Tibial nerve (tissue), 4 donors: Measurements from ENCODE around the gene HIPK2. TPM values are rescaled to one million over a fixed set of nuclear protein-coding genes. Genes with fewer than 3 reads are reported as not detected.

Source experiments
- DNase-seq, 2 donors: peaks; one replicate each; pipeline ENCODE4 v3.0.0-alpha.2; 2019; ENCODE audit warnings: low spot score in 2 of 2
- H3K27ac ChIP-seq, 4 donors: fragments of 200-600 bp; sonication (generic) in 3 of 4; one replicate each; pipeline ENCODE4 v1.5.1; 2017 to 2019; ENCODE audit warnings: mild to moderate bottlenecking in 1 of 4
- H3K27me3 ChIP-seq, 2 donors: fragments of 200-600 bp; sonication (generic) in 1 of 2; one replicate each; pipeline versions ENCODE4 v1.5.1 to v1.6.0; 2017 to 2019
- H3K36me3 ChIP-seq, 3 donors: fragments of 200-600 bp; sonication (generic); one replicate each; pipeline ENCODE4 v1.5.1; 2018 to 2019
- H3K4me1 ChIP-seq, 4 donors: fragments of 200-600 bp; sonication (generic) in 3 of 4; one replicate each; pipeline ENCODE4 v1.5.1; 2017 to 2019
- H3K4me3 ChIP-seq, 4 donors: fragments of 200-600 bp; sonication (generic) in 3 of 4; one replicate each; pipeline ENCODE4 v1.5.1; 2017 to 2019; ENCODE audit warnings: mild to moderate bottlenecking in 1 of 4, moderate library complexity in 1 of 4
- H3K9me3 ChIP-seq, 4 donors: fragments of 200-600 bp; sonication (generic) in 3 of 4; one replicate each; pipeline ENCODE4 v1.5.1; 2017 to 2019
- EP300 ChIP-seq, 2 donors: sonication (generic); formaldehyde crosslinking; IDR thresholded peaks; one replicate each; pipeline ENCODE4 v1.6.1; 2017; ENCODE audit warnings: antibody characterized with exemption in 2 of 2, mild to moderate bottlenecking in 1 of 2
- POLR2A ChIP-seq, 2 donors: fragments of 450-650 bp; IDR thresholded peaks; one replicate each; pipeline ENCODE4 v1.6.1; 2017; ENCODE audit warnings: antibody characterized with exemption in 2 of 2, mild to moderate bottlenecking in 2 of 2, moderate library complexity in 2 of 2
- WGBS, 2 donors: methylation state at CpG; one replicate each; pipeline ENCODE4 v1.1.5; 2018; 5-methylcytosine and 5-hydroxymethylcytosine counted together
- total RNA-seq, 4 donors: library from RNA; depleted of rRNA; stranded (reverse); fragments of >200 nt; gene quantifications; one replicate each; pipeline ENCODE4 v1.1.0, GENCODE V29; 2016
- TF ChIP-seq, protein P1 (sequence below), 5 experiments: fragments of 200-600 bp in 3 of 5; fragments of 450-650 bp in 2 of 5; sonication (generic) in 3 of 5; IDR thresholded peaks; one replicate each; pipeline ENCODE4 v1.5.1; 2016 to 2019; ENCODE audit warnings: antibody characterized with exemption in 5 of 5, mild to moderate bottlenecking in 3 of 5, moderate library complexity in 2 of 5

The HIPK2 gene
- total RNA-seq, 4 donors from 2014 or later, result 24.9 to 41.1 (median 29.7) TPM

DNA sequence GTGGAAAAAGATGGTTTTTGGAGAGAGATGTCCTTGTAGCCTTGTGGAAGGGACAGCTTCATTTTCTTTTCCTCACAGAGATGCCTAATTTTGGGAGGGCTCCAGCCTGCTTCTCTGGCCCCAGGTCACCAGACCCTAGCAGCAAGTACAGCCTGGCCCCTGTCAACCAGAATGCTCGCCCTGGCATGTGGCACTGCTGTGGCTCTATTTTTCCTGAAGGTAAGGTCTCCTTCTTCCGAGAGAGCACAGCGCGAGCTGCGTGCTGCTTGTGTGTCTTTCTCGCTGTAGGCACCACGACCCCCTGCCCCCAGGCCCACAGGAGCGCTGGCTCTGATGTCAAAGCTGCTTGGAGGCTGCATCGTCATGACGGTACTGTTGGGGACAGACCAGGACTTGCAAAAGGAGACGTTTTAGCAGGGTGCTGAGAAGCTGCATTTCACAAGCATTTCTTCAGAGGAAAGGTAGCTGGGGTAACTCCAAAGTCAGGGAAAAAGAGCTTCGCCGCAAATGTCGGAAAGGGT is 195.6 kb downstream of the HIPK2 start:
- DNase-seq, result no peak
- H3K36me3 ChIP-seq, result peaks cover 0 to 97% (median 16%) of the 10 kb centered on the region in 3 donors
- WGBS, 2 donors, result 85 to 90% methylated on average over 14 of the region's 14 CpGs

DNA sequence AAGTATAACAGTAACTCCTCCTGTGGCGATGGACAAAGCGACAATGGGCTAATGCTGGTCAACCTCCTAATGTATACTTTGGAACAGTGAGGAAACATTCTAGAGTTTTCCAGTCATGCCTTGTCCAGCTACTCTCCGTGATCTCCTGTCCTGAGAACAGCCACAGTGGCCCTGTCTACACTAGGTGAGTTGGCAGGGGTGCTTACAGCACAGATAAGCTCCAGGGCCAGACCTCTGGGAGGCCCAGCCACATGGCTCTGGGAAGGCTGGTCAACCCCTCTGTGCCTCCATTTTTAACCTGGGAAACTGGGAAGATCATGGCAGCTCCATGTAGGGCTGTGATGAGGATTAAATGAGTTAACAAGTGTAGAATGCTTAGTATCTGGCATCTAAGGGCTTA is 197.4 kb downstream of the HIPK2 start:
- no peak for TF ChIP-seq POLR2A (IDR thresholded peaks at IDR 0.05)
- TF ChIP-seq, protein P1, sequence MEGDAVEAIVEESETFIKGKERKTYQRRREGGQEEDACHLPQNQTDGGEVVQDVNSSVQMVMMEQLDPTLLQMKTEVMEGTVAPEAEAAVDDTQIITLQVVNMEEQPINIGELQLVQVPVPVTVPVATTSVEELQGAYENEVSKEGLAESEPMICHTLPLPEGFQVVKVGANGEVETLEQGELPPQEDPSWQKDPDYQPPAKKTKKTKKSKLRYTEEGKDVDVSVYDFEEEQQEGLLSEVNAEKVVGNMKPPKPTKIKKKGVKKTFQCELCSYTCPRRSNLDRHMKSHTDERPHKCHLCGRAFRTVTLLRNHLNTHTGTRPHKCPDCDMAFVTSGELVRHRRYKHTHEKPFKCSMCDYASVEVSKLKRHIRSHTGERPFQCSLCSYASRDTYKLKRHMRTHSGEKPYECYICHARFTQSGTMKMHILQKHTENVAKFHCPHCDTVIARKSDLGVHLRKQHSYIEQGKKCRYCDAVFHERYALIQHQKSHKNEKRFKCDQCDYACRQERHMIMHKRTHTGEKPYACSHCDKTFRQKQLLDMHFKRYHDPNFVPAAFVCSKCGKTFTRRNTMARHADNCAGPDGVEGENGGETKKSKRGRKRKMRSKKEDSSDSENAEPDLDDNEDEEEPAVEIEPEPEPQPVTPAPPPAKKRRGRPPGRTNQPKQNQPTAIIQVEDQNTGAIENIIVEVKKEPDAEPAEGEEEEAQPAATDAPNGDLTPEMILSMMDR (IDR thresholded peaks at IDR 0.05), result no peak
- TF ChIP-seq EP300 (IDR thresholded peaks at IDR 0.05), result no peak
- Histone ChIP-seq H3K4me3 (no peak overlapping the region), H3K9me3 (no peaks in the 10 kb centered on the region), H3K36me3 (peaks cover 0 to 97% (median 16%) of the 10 kb centered on the region in 3 donors), H3K27ac (no peak overlapping the region), H3K27me3 (no peaks in the 10 kb centered on the region), H3K4me1 (no peaks in the 10 kb centered on the region)
- no peak for DNase-seq
- whole genome bisulfite sequencing, 2 donors, result 91 to 96% methylated on average over 3 of the region's 3 CpGs

More for the DNA sequence above, 195.6 kb downstream of the HIPK2 start:
- no peaks in the 10 kb centered on the region for H3K4me1 ChIP-seq
- no peaks in the 10 kb centered on the region for H3K9me3 ChIP-seq
- no peaks in the 10 kb centered on the region for H3K27me3 ChIP-seq
- TF ChIP-seq POLR2A (IDR thresholded peaks at IDR 0.05), result no peak
- TF ChIP-seq, protein P1 (IDR thresholded peaks at IDR 0.05), result no peak
- no peak for TF ChIP-seq EP300 (IDR thresholded peaks at IDR 0.05)
- H3K4me3 ChIP-seq, result no peak overlapping the region
- no peak overlapping the region for H3K27ac ChIP-seq

DNA sequence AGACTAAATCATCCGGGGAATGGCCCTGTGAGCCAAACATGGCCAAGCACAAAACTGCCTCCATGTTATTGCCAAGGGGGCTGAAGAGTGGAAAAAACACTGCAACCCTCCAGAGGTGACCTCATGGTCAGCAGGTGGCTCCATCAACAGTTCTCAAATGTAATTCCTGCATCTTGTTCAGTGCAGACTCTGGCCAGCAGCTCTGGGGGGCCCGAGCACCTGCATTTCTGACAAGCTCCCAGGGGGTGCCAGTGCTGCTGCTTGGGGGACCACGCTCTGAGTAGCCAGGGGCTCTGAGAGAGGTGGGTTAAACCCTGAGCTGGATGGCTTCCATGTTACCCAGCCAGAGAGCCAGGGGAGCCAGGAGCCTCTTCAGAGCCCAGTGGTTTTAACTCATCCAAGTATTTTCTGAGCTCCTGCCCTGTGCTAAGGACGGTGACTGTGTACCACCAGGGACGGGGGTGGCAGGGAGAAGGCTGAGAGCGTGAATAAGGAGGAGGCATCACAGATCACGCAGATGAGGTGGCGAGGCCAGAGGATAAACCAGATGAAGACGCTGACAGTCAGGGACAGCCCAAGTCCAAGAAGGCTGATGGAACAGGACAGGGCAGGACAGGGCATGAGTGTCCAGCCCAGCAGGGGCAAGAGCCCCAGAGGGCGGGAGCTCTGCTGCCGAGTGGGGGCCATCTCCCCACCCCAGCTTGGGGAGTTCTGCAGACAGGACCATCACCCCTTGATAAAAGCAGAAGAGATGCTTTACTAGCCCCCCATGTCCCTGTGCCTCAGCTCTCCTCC is 201.4 kb downstream of the HIPK2 start:
- 92% methylated on average over 11 of the region's 11 CpGs for WGBS, 2 donors
- no peaks in the 10 kb centered on the region for H3K9me3 ChIP-seq
- H3K4me1 ChIP-seq, result no peaks in the 10 kb centered on the region
- TF ChIP-seq EP300 (IDR thresholded peaks at IDR 0.05) (no peak), POLR2A (IDR thresholded peaks at IDR 0.05) (no peak)
- TF ChIP-seq, protein P1 (IDR thresholded peaks at IDR 0.05), result no peak
- no peaks in the 10 kb centered on the region for H3K27me3 ChIP-seq
- no peak overlapping the region for H3K27ac ChIP-seq
- H3K36me3 ChIP-seq, result peaks cover 0 to 95% (median 9%) of the 10 kb centered on the region in 3 donors
- DNase-seq, result no peak
- no peak overlapping the region for H3K4me3 ChIP-seq

DNA sequence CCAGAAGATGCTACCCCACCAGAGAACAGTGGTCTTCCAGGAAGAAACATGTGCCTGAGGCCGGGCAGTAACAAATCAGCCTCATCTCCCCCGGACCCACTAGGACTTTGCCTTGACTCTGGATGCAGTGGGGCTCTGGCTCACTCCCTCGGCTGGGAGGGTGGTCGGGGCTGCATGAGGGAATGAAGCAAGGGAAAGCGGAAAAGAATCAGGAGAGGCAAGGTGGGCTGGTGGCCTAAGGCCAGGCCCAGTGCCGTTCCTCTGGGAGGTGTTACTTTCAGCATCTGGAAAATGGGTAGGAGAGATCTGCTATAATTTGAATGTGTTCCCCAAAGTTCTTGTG is 202.5 kb downstream of the HIPK2 start:
- H3K27me3 ChIP-seq, result no peaks in the 10 kb centered on the region
- H3K4me3 ChIP-seq, result no peak overlapping the region
- TF ChIP-seq, protein P1 (IDR thresholded peaks at IDR 0.05), result no peak
- no peak for TF ChIP-seq POLR2A (IDR thresholded peaks at IDR 0.05)
- TF ChIP-seq EP300 (IDR thresholded peaks at IDR 0.05), result no peak
- no peaks in the 10 kb centered on the region for H3K9me3 ChIP-seq
- no peak for DNase-seq
- H3K36me3 ChIP-seq, result peaks cover 0 to 91% (median 9%) of the 10 kb centered on the region in 3 donors
- no peak overlapping the region for H3K27ac ChIP-seq
- no peaks in the 10 kb centered on the region for H3K4me1 ChIP-seq
- 84 to 88% methylated on average over 6 of the region's 6 CpGs for WGBS, 2 donors

DNA sequence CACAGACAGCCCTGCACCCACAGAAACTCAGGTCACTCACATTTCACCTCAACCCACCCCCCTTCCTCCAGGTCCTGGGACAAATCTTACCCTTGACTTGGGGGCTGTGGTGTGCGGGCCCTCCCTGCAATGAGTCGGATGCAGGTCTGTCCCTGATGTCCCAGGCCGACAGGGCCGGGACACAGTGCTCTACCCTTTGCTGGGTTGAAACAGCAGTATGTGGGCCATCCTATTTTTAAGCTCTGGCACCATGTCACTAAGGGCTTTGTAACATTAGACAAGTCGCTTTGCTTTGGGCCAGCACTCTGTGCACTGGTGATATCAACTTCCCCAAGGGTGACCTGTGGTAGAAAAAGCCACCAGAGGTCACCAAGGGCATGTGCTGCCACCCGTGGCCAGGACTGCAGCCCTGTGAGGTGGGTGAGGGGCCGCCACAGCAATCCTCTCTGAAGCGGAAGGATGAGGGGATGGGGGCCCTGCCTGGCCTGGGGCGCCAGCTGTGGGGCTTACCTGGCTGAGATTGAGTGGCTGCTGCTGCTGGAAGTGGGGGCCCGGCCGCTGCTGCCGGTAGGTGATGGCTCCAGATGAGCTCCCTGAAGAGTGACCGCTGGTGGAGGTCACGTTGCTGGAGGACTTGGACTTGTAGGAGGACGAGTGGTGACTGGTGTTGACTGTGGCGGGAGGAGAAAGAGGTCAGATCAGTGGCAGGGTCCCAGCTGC is 203.0 kb downstream of the HIPK2 start:
- peaks cover 0 to 86% (median 9%) of the 10 kb centered on the region in 3 donors for H3K36me3 ChIP-seq

More for the DNA sequence above, 203.0 kb downstream of the HIPK2 start:
- no peaks in the 10 kb centered on the region for H3K4me1 ChIP-seq
- whole genome bisulfite sequencing, 2 donors, result 90 to 92% methylated on average over 16 of the region's 16 CpGs
- H3K27me3 ChIP-seq, result no peaks in the 10 kb centered on the region
- no peaks in the 10 kb centered on the region for H3K9me3 ChIP-seq
- TF ChIP-seq EP300 (IDR thresholded peaks at IDR 0.05) (no peak), POLR2A (IDR thresholded peaks at IDR 0.05) (no peak)
- TF ChIP-seq, protein P1 (IDR thresholded peaks at IDR 0.05), result no peak
- H3K27ac ChIP-seq, result no peak overlapping the region
- H3K4me3 ChIP-seq, result no peak overlapping the region
- no peak for DNase-seq
